NCI-H2107 treated with DMSO at 0.1 percent for 48 hours (cell line): ENCODE results near the gene LORICRIN.

Source experiments
- DNase-seq: peaks from one replicate; lab custom pipeline; 2025; ENCODE audit not compliant: unreplicated experiment; lab: John Stamatoyannopoulos, UW

LORICRIN gene, protein sequence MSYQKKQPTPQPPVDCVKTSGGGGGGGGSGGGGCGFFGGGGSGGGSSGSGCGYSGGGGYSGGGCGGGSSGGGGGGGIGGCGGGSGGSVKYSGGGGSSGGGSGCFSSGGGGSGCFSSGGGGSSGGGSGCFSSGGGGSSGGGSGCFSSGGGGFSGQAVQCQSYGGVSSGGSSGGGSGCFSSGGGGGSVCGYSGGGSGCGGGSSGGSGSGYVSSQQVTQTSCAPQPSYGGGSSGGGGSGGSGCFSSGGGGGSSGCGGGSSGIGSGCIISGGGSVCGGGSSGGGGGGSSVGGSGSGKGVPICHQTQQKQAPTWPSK

DNA sequence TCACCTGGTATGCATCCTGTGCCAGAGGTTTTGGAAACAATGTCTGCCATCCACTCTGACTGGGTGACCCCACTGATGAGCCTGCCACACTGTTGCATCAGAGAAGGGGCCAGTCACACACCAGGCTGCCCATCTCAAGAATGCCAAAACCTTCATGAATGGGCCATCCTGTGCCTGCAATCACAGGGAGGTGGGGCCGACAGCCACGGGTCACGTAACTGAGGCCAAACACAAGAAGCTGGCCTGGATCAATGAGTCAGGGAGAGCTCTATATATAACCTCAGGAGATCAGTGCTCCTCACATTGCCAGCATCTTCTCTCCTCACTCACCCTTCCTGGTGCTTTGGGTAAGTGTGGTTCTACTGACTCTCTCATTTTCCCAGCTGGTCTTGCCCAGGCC, at the start of gene LORICRIN:
TSS of gene LORICRIN (plus strand) at position 301 of the 400 bp plus-strand sequence. CDS start 1,263 bp downstream, outside the sequence.
- DNase-seq, result no peak

DNA sequence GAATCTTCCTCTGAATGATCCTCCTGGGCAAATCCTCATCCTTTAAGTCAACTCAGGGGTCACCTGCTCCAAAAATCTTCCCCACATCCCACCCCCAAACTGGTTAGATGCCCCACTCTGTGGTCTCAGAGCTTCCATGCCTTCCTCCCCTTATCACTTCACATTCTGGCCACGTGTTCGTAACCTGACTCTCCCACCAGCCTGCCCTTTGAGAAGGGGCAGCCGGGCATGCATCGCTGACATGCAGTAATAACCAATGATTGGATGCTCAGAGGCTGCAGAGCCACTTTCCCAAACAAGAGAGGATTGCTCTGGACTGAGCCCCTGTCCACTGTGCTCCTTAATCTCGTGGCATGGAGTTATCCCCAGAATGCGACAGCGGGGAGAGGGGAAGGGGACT, 49.3 kb upstream of the LORICRIN start:
- DNase-seq, result peak; percentile 24

DNA sequence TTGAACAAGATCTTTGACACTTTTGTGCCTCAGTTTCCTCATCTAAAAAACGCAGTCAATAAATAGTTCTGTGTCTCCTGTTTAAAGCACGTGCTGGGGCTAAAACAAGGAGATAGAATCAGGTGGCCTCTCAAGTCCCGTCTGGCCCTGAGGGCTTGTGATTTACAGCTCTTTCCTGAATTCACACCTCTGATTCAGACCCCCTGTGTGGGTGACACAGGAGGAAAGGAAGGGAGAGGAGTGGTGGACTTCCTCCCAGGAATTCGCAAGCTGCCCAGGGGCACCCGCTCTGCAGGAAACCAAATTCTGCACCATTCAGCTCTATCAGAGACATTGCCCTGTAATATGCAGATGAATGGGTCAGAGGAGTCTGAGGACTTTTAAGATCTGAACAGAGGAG, 47.3 kb upstream of the LORICRIN start:
- DNase-seq, result no peak

DNA sequence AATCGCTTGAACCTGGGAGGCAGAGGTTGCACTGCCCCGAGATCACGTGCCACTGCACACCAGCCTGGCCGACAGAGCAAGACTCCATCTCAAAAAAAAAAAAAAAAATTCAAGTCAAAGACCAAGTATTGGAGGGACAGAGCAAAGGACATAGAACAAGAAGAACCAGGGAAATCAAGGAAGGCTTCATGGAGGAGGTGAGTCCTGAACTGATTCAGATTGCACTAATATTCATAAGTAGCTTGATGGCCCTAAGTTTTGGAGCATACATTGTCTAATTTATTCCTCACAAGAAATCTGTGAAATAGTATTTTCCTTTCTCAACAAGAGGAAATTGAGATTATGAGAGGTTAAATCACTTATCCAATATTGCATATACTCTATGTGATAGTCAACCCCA, 46.0 kb upstream of the LORICRIN start:
- DNase-seq, result no peak

DNA sequence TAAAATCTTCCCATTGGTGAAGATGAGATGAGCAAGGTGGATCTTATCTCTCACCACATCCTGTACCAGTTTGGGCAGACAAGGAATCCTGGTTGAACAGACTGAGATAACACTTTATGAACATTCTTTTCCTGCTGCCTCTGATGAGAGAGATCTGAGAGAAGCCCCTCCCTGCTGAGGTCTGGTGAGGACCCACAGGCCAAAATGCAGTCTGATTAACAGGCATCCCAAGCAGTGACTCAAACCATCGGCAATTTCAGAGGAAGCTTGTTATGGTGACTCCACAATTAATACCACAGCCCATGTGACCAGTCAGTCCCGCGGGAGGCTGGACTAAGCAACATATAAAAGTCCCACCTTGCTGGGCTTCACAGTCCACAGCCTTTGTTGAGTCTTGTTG, 42.3 kb upstream of the LORICRIN start, which contains the start of gene PRR9:
TSS of gene PRR9 (plus strand) at position 373 of the 400 bp plus-strand sequence. CDS start 561 bp downstream, outside the sequence.
- DNase-seq, result no peak

DNA sequence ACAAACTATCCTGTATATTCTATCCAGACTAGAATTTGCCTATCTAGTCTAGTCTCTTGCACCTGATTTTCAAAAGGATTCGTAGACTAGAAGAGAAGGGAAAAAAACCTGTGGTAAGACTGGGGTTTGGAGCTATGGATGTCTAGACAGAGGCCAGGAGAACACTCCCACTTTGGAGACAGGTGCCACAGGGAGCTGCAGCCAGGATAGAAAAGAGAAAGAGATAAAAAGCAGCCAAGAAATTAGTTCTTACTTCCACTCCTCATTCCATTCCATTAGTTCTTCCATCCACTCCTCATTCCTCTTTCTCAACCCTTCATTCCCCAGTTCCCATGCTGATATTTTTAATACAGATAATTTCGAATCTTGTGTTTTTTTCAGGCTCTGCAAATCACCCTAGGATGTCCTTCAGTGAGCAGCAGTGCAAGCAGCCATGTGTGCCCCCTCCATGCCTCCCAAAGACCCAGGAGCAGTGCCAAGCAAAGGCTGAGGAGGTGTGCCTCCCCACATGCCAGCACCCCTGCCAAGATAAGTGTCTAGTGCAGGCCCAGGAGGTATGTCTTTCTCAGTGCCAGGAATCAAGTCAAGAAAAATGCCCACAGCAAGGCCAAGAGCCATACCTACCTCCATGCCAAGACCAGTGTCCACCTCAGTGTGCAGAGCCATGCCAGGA, 41.6 kb upstream of the LORICRIN start:
- no peak for DNase-seq

DNA sequence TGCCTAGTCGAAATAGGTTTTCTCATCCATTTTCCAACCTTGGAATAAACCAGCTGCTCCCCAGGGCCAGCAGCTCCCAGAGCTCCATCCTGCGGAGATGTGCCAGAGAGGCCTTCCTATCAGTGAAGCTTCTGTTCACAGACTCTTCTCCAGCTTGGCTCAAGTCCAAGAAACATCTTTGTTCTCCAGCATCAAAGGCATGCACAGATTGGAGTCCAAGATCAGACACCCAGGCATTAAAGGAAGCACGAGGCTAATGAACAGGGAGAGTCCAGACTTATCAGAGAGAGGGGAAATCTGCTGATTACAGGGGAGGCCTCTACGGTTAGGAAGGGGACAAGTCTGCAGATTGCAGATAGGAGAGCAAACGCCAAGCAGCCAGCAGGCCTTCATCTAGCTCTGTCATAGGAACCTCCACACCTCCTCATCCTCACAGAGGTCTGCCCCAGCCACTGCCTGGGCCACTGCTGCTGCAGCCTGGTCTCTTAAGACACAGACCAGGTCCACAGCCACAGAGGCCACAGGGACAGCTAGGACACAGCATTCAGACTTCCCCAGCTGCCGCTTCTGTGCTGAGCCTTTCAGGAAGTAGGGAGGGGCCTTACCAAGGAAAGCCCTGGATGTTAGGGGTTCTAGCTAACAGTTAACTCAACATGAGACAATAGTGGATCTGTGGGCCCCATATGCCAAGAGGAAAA, 38.7 kb upstream of the LORICRIN start:
- no peak for DNase-seq

DNA sequence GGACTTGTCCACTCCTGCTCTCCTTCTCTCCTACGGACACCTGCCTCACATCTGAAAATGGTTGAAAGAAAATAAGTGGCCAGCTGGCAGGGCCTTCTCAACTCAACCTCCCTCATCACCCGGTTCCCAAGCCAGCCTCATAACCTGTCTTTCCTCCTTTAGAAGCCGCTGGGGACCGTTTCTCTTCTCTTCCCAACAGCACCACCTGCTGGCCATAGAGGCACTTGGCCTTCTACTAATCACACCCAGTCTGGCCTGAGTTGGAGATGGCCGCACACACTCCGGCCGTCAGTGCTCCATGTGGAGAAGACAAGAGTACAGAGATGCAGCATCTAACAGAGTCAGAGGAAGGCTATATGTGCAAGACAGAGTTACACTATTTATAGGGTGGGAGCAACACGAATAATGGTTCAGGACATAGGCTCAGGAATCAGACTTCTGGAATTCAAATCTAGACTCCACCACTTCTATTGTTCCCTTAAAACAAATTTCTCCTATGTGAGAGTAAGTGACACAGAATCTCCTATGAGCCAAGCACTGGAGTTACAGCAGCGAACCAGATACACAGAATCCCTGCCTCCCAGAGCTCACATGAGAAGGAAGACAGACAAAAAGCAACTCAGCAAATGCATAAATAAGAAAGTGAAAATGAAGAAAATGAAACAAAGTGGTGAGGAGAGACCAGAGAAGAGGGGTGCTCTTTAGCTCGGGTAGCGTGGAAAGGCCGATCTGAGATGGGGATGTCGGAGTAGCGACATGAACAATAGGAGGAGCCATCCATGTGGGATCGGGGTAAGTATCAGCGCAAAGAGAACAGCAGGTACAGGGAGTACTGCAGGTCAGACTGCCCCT, 36.2 kb upstream of the LORICRIN start:
- DNase-seq, result peak; percentile 38

DNA sequence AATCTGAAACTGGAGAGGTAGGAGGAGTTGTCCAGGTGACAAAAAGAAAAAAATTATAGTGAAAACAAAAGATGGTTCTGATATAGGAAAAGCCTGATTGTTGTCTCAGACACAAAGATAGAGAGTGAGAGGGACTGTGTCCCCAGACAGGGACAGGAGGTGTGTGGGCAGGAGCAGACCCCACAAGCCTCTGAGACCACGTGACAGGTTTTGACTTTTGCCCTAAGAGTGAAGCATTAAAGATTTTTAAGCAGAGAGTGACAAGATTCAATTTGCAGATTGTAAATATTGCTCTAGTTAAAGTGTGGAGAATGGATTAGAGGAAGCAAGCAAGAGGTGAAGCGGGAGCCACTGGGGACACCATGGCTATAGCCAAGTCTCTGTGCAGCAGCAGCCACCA, 31.7 kb upstream of the LORICRIN start:
- DNase-seq, result no peak

DNA sequence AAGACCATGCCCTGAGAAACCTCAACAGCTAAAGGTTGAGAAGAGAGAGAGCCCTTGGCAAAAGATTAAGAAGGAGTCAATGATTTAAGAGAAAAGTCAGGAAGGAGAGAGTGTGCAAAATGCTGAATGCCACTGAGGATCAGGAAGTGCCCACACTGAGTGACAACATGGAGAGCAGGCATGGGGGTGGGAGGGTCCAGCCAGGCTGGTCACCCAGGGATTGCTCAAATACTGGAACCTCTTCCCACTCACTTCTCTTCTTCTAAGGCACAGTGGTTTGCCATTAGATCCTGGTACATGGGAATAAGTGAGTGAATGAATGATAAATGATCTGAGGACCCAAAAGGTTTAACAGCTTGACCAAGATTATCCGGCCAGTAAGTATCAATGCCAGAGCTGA, 31.0 kb upstream of the LORICRIN start:
- DNase-seq, result no peak

DNA sequence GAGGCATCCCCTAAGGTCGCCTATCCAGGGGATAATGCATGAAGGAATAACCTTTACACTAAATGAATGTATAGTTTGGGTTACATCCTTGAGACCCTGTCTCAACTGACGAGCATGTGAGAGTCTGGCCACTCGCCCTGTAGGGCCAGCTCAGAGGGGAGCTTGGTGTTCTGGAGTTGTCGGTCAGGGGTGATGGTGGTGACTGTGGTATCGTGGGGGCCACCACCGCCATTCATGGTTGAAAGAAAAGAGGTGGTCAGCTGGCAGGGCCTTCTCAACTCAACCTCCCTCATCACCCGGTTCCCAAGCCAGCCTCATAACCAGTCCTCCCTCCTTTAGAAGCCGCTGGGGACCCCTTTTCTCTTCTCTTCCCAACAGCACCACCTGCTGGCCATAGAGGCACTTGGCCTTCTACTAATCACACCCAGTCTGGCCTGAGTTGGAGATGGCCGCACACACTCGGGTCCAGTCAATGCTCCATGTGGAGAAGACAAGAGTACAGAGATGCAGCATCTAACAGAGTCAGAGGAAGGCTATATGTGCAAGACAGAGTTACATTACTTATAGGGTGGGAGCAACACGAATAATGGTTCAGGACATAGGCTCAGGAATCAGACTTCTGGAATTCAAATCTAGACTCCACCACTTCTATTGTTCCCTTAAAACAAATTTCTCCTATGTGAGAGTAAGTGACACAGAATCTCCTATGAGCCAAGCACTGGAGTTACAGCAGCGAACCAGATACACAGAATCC, 30.2 kb upstream of the LORICRIN start:
- peak; percentile 13 for DNase-seq

DNA sequence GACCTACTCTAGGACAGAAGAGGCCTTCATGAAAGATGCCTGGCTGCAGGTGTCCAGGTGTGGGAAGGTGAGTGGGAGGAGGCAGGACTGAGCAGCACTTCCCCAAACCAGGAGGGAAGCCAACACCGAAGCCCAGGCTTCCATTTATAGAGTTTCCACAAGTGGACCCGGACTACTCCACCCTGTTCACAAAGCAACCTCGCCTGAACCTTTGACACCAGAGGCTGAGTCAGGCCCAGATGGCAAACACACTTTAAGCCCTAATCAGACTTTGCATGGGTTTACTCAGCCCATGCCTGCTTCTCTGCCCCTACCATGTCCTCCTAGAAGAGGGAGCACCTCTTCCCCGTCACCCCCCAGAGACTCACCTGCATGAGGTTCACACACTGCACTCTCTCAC, 28.1 kb upstream of the LORICRIN start:
- DNase-seq, result no peak

DNA sequence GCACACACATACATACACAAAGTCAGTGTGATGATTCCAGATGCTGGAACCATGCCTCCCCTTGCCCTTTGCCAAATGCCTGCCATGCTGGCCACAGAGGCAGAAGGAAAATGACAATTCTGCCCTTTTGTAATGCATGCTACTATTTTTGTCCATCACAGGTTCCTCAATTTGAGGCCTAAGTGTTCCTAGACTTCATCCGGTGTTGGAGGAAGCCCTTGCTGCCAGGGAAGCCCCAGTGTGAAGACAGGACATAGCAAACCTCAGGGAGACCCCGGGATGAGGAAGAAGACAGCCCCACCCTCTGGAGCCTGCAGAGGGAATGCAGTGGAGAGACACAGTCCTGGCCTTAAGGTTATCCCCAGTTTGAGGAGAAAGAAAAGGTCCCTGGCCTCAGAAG, 27.7 kb upstream of the LORICRIN start:
- no peak for DNase-seq

DNA sequence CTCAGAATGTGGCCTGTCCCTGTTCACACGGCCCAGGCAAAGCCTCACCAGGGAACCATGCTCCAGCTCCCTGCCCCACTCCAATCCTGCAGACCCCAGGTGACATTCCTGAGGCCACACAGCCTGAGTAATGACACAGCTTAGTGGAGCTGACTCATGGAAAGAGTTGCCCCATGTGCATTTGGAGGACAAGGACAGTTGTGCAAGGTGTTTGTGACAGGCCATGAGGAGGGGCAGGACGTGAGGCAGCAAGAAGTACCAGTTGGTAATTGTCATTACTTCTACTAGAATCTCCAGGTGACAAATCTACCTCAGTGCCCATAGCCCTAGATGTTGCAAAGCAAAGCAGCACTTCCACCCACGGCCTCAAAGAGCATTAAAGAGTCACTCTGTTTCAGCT, 26.9 kb upstream of the LORICRIN start:
- DNase-seq, result no peak

DNA sequence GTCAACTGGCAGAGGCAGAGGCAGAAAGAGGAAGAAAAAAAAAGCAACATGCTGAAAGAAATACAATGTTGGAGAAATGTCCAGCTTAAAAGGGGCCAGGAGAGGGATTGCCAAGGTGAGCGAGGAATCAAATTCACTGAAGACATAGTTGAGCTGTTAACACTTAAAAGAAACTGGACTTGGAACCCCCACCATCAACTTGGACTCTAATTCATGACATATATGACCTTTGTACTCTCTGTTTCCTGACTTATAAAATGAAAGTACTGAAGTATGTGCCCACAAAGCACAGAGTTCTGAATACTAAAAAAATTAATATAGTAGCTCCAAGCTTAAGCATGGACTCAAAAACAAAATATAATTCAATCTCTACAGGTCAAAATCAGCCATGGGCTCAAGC, 26.0 kb upstream of the LORICRIN start:
- DNase-seq, result no peak

DNA sequence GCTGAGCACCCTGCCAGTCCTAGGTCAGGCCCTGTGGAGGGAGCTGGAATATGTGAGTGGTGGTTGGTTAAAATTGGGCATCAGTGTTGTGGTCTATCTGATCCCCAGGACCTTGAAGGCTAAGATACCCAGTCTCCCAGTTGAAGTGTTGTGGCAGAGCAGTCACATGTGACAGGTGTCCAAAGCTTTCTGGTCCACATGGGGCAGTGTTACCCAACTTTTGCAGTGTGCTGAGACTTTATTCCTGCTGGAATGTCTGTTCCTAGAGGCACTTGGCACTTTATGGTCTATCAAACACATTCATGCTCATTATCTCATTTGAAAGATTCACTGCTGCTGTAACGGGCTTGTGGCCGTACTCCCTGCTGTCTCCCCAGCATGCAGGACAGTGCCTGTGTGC, 21.0 kb upstream of the LORICRIN start:
- peak; percentile 36 for DNase-seq

DNA sequence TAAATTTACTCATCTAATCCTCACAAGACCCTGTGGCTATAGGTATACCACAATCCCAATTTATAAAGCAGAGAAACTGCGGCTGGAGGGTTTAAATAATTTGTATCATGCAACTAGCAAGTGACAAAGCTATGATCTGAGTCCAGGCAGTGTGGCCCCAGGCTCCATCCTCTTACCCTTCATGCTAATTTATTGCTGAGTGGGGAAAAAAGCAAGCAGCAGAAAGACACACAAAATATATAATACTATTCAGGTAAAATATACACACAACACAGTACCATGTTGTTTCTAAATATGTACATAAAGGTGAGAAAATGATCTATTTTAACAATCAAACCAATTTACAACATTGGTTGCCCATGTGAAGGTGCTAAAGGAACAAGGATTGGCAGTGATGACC, 17.3 kb upstream of the LORICRIN start:
- no peak for DNase-seq

DNA sequence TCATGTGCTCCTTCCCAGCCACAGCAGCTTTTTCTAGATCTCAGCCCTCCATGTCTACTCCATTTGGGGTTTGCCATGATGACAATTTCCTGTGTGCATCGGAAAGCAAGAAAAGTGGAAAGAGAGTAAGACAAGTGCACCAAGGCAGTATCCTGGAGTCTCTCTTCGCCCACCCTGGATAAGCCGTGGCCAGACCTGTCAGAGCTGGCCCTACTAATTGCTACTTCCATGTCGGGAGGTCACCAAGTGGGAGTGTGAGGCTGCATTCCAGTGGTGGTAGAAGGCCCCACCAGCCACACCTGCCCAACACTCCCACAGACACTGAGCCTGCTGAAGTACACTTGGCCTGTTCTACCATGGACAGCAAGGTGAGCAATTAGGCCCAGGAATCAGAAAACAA, 14.0 kb upstream of the LORICRIN start:
- no peak for DNase-seq

DNA sequence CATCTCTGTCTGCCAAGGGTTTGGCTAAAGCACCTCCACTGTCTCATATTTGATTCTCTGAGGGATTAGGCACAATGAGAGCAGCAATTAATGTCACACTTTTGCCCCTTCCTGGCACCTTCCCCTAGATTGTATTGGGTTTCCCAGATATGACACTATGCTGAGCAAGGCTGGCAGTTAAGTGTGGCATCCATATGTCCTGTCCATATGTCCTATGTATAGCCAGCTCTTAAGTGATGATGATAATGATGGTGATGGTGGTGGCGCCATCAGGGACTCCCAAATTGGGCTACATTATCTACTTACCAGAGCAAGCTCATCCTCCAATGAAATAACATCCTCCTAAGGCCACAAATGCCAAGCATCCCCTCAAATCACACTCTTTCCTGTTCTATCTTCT, 13.5 kb upstream of the LORICRIN start:
- no peak for DNase-seq

DNA sequence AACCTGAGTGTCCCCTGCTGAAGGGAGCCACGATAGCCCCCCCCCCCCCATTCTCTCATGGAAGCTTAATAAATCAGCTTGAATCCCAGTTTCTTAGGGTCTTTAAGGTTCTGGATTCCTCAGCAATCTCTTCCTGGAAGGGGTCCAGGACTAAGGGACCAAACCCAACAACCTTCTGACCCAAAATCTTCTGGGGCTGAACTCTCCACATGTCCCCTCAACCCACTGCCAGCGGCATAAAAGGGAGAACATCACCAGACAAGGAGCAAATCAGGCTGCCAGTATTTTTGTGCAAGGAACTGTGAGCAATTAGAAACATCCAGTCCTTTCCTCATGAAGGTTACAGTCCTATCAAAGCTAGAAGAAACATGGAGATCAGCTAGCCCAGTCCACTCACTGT, 12.7 kb upstream of the LORICRIN start:
- no peak for DNase-seq
